PC-9 (cell line): ENCODE measurements around the gene CCL8. TPM values are rescaled to one million over a fixed set of nuclear protein-coding genes. Genes with fewer than 3 reads are reported as not detected.

ENCODE experiments used
- Bru-seq: library from RNA; stranded (reverse); fragments of 400-500 nt; gene quantifications from one replicate; lab custom pipeline; 2021; lab: Mats Ljungman, UMichigan
- BruChase-seq, 2 experiments: library from RNA; stranded (reverse); fragments of 400-500 nt; gene quantifications; one replicate each; lab custom pipeline; 2021; lab: Mats Ljungman, UMichigan
- BruUV-seq: library from RNA; stranded (reverse); fragments of 400-500 nt; replicated peaks from 2 replicates; lab custom pipeline; 2021; lab: Mats Ljungman, UMichigan
- CTCF ChIA-PET: fragments of 300-600 bp; sonication (Branson Sonifier 250); formaldehyde crosslinking; loops from one replicate; lab custom pipeline; 2022; ENCODE audit warnings: antibody characterized with exemption; lab: Charles Lee
- POLR2A ChIA-PET: fragments of 300-600 bp; sonication (Branson Sonifier 250); formaldehyde crosslinking; loops from one replicate; lab custom pipeline; 2022; ENCODE audit warnings: antibody characterized with exemption; ENCODE audit not compliant: unreplicated experiment; lab: Charles Lee
- DNase-seq, 2 experiments: peaks; one replicate each; pipeline versions ENCODE4 v3.0.0 to v3.0.0-alpha.2; 2015 to 2022; ENCODE audit warnings: mixed read lengths in 1 of 2
- H2AFZ ChIP-seq: fragments of 200-600 bp; sonication (generic); 2 replicates; pipeline ENCODE4 v1.8.1; 2017; ENCODE audit warnings: antibody characterized with exemption
- H3F3A ChIP-seq: fragments of 200-600 bp; sonication (generic); 2 replicates; pipeline ENCODE4 v1.8.1; 2017; ENCODE audit warnings: antibody characterized with exemption, mild to moderate bottlenecking, low read depth; ENCODE audit not compliant: insufficient read depth
- H3K27ac ChIP-seq: fragments of 200-600 bp; sonication (generic); 2 replicates; pipeline ENCODE4 v1.6.1; 2016; ENCODE audit warnings: mixed run types
- H3K27me3 ChIP-seq: fragments of 200-600 bp; sonication (generic); 2 replicates; pipeline ENCODE4 v1.6.1; 2016; ENCODE audit warnings: low read depth, mixed run types; ENCODE audit not compliant: insufficient read depth
- H3K36me3 ChIP-seq: fragments of 200-600 bp; sonication (generic); 2 replicates; pipeline ENCODE4 v1.6.1; 2016; ENCODE audit warnings: low read depth, mixed run types
- H3K4me1 ChIP-seq: fragments of 200-600 bp; sonication (generic); replicated peaks from 2 replicates; pipeline ENCODE4 v1.6.1; 2016; ENCODE audit warnings: mixed run types; ENCODE audit not compliant: insufficient read depth
- H3K4me2 ChIP-seq: fragments of 200-600 bp; sonication (generic); 2 replicates; pipeline ENCODE4 v1.6.1; 2017; ENCODE audit warnings: mixed run types
- H3K4me3 ChIP-seq: fragments of 200-600 bp; sonication (generic); 2 replicates; pipeline ENCODE4 v1.6.1; 2016; ENCODE audit warnings: mixed run types
- H3K79me2 ChIP-seq: fragments of 200-600 bp; sonication (generic); 2 replicates; pipeline ENCODE4 v1.6.1; 2017; ENCODE audit warnings: low read depth, mixed run types
- H3K9me2 ChIP-seq: fragments of 200-600 bp; sonication (generic); 2 replicates; pipeline ENCODE4 v1.8.1; 2017; ENCODE audit warnings: mild to moderate bottlenecking; ENCODE audit not compliant: insufficient read depth
- H3K9me3 ChIP-seq: fragments of 200-600 bp; sonication (generic); 2 replicates; pipeline ENCODE4 v1.8.1; 2016; ENCODE audit warnings: low read depth; ENCODE audit not compliant: insufficient read depth
- H4K20me1 ChIP-seq: fragments of 200-600 bp; sonication (generic); 2 replicates; pipeline ENCODE4 v1.8.1; 2017; ENCODE audit not compliant: insufficient read depth
- CTCF ChIP-seq: fragments of 200-600 bp; sonication (generic); conservative IDR thresholded peaks from 2 replicates; pipeline ENCODE4 v1.6.1; 2017; ENCODE audit warnings: mixed run types, antibody characterized with exemption, mild to moderate bottlenecking, moderate library complexity
- EZH2 ChIP-seq: fragments of 200-600 bp; sonication (generic); IDR thresholded peaks from 2 replicates; pipeline ENCODE4 v1.8.0; 2017; ENCODE audit warnings: antibody characterized with exemption, low read depth
- intact Hi-C: fragments of 100-400 bp; cut with micrococcal nuclease; formaldehyde crosslinking; loops from one replicate; pipeline ENCODE4 v1.10.0; 2022; ENCODE audit not compliant: unreplicated experiment
- long read RNA-seq: library from polyadenylated mRNA; stranded (forward); transcript quantifications from one replicate; pipeline ENCODE4 v2.0.0, GENCODE V29; 2022
- total RNA-seq: library from RNA; stranded (reverse); gene quantifications from 2 replicates; pipeline ENCODE4 v1.2.3, GENCODE V29; 2021

Gene CCL8
- total RNA-seq (not detected in 2 replicates), Bru-seq, nascent RNA (not detected), BruChase-seq, experiment 1, labeled RNA remaining after a 2-hour chase (not detected), BruChase-seq, experiment 2, labeled RNA remaining after a 6-hour chase (not detected)
- long read RNA-seq: 0 reads

DNA sequence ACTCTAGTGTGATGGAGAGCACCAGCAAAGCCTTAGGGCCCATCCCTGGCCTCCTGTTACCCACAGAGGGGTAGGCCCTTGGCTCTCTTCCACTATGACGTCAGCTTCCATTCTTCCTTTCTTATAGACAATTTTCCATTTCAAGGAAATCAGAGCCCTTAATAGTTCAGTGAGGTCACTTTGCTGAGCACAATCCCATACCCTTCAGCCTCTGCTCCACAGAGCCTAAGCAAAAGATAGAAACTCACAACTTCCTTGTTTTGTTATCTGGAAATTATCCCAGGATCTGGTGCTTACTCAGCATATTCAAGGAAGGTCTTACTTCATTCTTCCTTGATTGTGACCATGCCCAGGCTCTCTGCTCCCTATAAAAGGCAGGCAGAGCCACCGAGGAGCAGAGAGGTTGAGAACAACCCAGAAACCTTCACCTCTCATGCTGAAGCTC is at the start of gene CCL8:
Gene CCL8, plus strand, starts transcription at position 397 of the 445 bp plus-strand sequence. CDS start 67 bp downstream, outside the sequence.
- Histone ChIP-seq H3K79me2 (no peaks in the 10 kb centered on the region), H2AFZ (no peak within 1 kb of the TSS), H3K36me3 (no peaks in the 10 kb centered on the region), H3K4me2 (no peak within 1 kb of the TSS), H3F3A (no peaks in the 10 kb centered on the region), H3K27ac (no peak within 1 kb of the TSS), H3K4me1 (no peaks in the 10 kb centered on the region), H4K20me1 (no peaks in the 10 kb centered on the region), H3K9me2 (no peaks in the 10 kb centered on the region), H3K4me3 (no peak within 1 kb of the TSS), H3K9me3 (no peaks in the 10 kb centered on the region), H3K27me3 (peaks cover 6% of the 10 kb centered on the region; the same call in 1 of the 2 replicates)
- ChIA-PET POLR2A (no interaction called here), CTCF (no interaction called here)
- BruUV-seq: no TSS peak
- no peak for DNase-seq
- TF ChIP-seq CTCF: no peak
- TF ChIP-seq EZH2: no peak
- intact Hi-C loops: no loop called here

GRCh38 chr17:34269969-34270368 is 49.3 kb upstream of the CCL8 start, which contains the start of gene CCL7:
Gene CCL7 (plus strand): TSS chr17:34270221. CDS start chr17:34270291, 70 bp downstream.
- H3K9me3 ChIP-seq: no peaks in the 10 kb centered on the region
- H3K4me1 ChIP-seq: no peaks in the 10 kb centered on the region
- no peaks in the 10 kb centered on the region for H3K27me3 ChIP-seq
- H3K4me2 ChIP-seq: no peak within 1 kb of the TSS
- no peaks in the 10 kb centered on the region for H4K20me1 ChIP-seq
- no peaks in the 10 kb centered on the region for H3F3A ChIP-seq
- intact Hi-C loops: no loop called here
- TF ChIP-seq EZH2 (no peak), CTCF (no peak)
- H3K36me3 ChIP-seq: no peaks in the 10 kb centered on the region
- ChIA-PET POLR2A (no interaction called here), CTCF (no interaction called here)
- H3K79me2 ChIP-seq: no peaks in the 10 kb centered on the region
- H3K4me3 ChIP-seq: no peak within 1 kb of the TSS
- no peak for DNase-seq
- H2AFZ ChIP-seq: no peak within 1 kb of the TSS
- H3K27ac ChIP-seq: no peak within 1 kb of the TSS
- no TSS peak for BruUV-seq
- no peaks in the 10 kb centered on the region for H3K9me2 ChIP-seq

- CTCF ChIA-PET: no interaction called here
These were observed 43.4 kb upstream of the CCL8 start for GRCh38 chr17:34275881-34276280.

More at GRCh38 chr17:34275881-34276280, 43.4 kb upstream of the CCL8 start:
- Histone ChIP-seq H3K27me3 (peaks cover 4% of the 10 kb centered on the region; the same call in 1 of the 2 replicates), H3K9me3 (no peaks in the 10 kb centered on the region), H3K4me1 (no peaks in the 10 kb centered on the region), H3K36me3 (no peaks in the 10 kb centered on the region), H4K20me1 (no peaks in the 10 kb centered on the region), H3F3A (no peaks in the 10 kb centered on the region), H3K27ac (no peak overlapping the region), H3K4me3 (no peak overlapping the region), H3K9me2 (no peaks in the 10 kb centered on the region), H2AFZ (no peak overlapping the region), H3K79me2 (no peaks in the 10 kb centered on the region), H3K4me2 (no peak overlapping the region)
- DNase-seq: no peak
- no TSS peak for BruUV-seq
- POLR2A ChIA-PET: no interaction called here
- intact Hi-C loops: no loop called here
- TF ChIP-seq CTCF (no peak), EZH2 (no peak)
